Testis (tissue), 2 donors: ENCODE measurements around the gene PINK1.

ENCODE experiments used
- POLR2A ChIP-seq: fragments of 450-650 bp; IDR thresholded peaks from one replicate; pipeline ENCODE4 v1.6.1; 2017; ENCODE audit warnings: antibody characterized with exemption, mild to moderate bottlenecking, moderate library complexity
- TF ChIP-seq, protein P1 (sequence below), 3 experiments: fragments of 450-650 bp in 2 of 3; fragments of 200-600 bp in 1 of 3; sonication (generic) in 1 of 3; IDR thresholded peaks; one replicate each; pipeline ENCODE4 v1.5.1; 2016 to 2019; ENCODE audit warnings: antibody characterized with exemption in 3 of 3, mild to moderate bottlenecking in 2 of 3, moderate library complexity in 1 of 3

DNA sequence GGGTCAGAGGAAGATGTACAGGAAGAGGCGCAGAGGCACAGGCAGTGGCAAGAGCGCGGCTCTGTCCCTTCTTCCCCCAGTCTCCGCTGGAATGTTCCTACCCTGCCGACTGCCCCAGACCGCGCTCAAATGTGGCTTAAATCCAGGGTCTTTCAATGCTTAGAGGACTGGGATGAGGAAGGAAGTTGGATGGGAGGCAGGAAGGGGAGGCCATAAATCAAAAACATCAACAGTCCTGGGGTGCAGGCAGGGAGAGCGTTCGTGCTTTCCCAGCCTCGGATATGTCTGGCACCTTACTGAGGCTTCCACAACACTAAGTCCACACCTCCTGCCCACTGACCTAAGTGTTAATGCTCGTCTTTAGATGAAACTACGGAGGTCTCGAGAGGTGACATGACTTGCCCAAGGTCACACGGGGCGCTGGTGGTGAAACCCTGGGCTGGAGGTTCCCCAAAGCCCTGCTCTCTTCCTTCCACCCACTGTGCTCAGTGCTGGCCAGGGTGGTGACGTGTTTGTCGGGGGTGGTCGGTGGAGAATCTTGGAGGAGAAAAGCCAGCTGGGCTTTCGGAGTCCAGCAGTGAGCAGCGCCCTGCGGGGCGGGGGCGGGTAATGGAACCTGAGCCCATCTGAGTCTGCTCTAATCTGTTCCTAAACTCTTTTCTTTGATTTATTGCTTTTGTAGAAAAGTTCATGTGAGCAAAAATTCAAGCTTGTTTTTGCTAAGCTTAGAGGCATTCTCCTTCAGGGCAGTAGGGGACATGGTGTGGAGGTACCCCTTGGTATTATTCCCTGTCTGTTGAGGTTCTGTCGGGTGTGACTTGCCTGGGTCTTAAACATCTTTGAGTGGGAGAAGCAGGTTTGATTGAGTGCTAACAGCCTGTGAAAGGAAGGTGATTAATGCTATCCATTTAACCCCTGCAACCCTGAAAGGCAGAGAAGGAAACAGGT, 43.7 kb upstream of the PINK1 start:
- TF ChIP-seq, protein P1, sequence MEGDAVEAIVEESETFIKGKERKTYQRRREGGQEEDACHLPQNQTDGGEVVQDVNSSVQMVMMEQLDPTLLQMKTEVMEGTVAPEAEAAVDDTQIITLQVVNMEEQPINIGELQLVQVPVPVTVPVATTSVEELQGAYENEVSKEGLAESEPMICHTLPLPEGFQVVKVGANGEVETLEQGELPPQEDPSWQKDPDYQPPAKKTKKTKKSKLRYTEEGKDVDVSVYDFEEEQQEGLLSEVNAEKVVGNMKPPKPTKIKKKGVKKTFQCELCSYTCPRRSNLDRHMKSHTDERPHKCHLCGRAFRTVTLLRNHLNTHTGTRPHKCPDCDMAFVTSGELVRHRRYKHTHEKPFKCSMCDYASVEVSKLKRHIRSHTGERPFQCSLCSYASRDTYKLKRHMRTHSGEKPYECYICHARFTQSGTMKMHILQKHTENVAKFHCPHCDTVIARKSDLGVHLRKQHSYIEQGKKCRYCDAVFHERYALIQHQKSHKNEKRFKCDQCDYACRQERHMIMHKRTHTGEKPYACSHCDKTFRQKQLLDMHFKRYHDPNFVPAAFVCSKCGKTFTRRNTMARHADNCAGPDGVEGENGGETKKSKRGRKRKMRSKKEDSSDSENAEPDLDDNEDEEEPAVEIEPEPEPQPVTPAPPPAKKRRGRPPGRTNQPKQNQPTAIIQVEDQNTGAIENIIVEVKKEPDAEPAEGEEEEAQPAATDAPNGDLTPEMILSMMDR (IDR thresholded peaks at IDR 0.05) = no peak
- no peak for TF ChIP-seq POLR2A
